GM18498 (cell line): ENCODE results near the gene GPRIN3.
"Not testable (repeated sequence)": the region's sequence is repeated elsewhere in the genome, so short reads cannot be mapped to it uniquely, and the experiment has no call there.

Source experiments
- ATAC-seq: cut with Tn5 transposase; IDR thresholded peaks from one replicate; pipeline ENCODE4 v1.9.1; 2021; ENCODE audit warnings: mild to moderate bottlenecking, moderate library complexity; ENCODE audit not compliant: unreplicated experiment

The GPRIN3 gene

DNA sequence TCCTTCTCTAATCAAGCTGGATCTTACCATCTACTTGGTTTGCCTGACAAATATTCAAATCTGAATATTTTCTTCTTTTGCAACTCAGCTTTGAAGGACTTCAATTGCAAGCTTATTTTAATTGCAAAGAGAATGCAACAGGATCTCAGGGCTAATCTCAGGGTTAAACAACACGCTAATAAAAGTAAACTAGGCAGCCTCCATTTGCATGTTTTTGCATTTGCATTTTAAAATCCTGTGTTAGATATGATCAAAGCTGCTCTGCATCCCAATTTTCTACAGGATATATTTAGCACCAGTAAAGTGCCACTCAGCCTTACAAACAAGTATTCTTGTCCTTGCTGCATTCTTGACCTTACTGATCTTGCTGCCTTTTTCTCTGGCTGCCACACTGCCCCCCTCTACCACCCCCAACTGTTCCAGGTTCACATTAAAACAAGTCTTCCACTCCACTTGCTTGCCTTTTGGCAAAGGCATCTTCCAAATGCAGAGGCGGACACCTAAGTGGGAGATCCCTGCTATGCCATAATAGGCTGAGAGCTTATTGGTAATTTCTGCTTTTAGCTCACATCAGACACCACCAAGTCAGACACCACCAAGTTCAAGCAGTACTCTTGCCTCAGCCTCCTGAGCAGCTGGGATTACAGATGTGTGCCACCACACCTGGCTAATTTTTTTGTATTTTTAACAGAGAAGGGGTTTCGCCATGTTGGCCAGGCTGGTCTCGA, 48.1 kb downstream of the GPRIN3 start:
- ATAC-seq = no peak

DNA sequence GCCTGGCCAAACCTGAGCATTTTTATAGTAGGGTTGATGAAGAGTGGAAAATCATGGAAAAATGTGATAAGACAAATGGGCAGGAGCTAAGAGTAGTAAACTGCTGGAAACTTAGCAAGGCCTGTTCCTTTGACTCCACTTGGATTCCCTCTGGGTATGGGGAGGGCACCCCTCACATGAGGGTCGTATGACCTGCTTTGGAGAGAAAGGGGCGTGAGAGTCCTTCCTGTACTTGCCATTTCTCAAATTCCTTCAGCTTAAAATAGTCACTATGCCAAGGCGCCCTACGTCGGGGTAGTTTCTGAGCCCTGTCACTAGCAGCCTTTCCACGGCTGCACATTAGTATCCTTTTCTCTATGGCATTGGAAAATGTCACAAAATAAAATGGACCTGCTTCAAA, 49.1 kb downstream of the GPRIN3 start:
- no peak for ATAC-seq

DNA sequence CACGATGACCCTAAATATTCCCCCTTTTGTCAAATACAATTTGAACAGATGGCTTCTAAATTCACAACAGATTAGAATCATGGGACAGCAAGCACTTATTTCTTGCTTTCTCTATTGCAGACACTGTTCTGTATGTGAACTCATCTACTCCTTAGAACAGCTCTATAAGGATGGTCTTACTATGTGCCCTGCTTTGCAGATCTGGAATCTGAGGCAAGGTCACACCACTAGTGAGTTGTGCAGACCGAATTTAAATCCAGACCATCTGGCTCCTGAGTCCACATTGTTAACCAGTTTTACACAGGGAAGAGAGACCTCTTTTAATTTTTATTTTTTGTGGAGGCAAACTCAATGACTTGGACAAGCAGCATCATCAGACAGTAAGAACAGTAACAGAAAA, 50.2 kb downstream of the GPRIN3 start:
- ATAC-seq = no peak

DNA sequence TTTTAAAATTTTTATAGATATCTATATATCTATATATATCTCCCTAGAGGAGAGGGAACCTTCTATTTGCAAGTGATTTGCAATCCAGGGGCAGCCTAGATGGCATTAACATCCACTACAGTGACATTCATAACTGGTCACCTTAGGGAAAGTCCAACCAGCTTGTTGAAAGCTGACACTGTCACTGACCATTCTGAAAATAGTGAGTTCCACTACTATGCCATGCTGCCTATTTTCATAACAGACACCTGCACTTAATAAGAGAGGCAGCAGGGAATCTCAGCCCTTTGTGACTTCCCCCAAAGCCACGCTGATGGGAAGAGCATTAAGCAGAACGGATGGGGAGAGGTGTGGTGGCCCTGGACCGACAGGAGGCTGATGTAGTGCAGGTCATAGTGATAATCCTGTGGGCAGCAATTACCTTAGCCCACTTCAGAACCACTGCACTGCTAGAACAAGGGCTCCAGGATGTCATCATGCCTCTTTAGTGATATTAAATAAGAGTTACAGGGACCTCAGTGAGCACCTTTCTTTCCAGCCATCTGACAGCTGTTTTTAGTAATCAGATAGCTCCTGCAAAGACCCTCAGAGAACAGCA, 51.3 kb downstream of the GPRIN3 start:
- no peak for ATAC-seq

DNA sequence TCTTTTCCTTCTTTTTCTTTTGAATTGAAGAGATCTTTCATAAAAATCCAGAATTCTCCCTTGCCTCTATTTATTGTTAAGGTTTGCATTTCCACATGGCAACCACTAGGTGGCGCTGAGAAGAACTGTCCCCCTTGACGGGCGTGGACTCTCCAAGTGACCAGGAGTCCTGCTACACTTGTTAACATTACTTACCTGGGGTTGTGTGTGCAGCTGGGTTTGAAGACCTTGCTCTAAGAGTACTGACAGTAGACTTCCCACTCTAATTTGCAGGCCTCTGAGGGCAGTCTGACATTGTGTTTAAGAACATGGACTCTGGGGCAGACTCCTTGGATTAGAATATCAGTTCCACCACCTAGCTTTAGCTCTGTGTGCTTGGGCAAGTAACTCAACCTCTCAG, 52.8 kb downstream of the GPRIN3 start:
- no peak for ATAC-seq

DNA sequence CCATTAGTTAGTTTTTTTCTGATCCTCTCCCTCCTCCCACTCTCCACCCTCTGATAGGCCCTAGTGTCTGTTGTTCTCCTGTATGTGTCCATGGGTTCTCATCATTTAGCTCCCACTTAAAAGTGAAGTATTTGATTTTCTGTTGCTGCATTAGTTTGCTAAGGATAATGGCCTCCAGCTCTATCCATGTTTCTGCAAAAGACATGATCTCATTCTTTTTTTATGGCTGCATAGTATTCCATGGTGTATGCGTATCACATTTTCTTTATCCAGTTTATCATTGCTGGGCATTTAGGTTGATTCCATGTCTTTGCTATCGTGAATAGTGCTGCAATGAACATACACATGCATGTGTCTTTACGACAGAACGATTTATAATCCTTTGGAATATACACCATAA, 53.3 kb downstream of the GPRIN3 start:
- ATAC-seq = not testable (repeated sequence)

DNA sequence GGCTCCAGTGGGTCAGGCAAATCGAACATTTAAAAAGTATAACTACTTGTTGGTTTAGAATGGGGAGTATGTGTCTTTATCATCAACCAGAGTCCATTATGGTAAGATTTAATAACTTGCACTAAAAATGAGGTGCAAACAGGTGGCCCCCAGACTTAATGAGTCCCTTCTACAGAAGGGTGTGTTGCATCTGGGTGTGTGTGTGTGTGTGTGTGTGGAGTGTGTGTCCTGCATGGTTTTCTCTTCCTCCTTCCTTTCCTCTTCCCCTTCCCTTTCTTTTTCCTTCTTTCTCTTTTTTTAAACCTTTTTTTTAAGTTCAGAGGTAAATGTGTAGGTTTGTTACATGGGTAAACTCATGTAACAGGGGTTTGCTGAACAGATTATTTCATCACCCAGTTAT, 53.7 kb downstream of the GPRIN3 start:
- no peak for ATAC-seq

DNA sequence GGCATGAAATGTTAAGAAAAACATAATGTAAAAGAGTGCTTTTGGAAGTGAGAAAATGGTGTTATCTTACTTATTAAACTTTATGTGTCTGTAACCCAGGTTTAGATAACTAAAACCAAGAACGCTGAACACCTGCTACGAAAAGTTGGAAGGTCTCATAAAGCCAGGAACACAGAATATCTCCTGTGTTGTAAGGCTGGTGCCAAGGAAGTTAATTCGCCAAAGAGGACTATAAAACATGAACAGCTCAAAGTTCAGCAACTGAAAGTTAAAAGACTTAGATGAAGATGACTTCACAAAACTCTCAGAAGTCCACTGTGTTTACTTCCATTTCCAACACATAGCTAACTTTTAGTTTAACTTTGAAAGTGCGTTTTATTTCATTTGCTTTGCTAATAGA, 54.3 kb downstream of the GPRIN3 start:
- no peak for ATAC-seq

DNA sequence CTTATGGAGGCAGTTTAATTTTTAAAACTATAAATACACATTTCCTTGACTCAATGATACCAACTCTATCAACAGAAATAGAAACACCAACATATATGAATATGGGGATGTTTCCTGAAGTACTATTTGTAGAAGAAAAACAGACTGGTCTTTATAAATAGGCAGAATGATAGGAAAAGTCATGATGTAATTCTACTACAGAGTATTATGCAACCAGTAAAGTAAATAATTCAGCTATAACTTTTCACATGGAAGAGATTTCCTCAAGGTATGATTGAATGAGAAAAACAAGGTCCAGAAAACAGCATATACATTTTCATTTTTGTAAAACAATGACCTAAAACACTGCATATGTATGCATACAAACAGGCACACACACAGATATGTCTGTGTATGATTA, 56.2 kb downstream of the GPRIN3 start:
- no peak for ATAC-seq

DNA sequence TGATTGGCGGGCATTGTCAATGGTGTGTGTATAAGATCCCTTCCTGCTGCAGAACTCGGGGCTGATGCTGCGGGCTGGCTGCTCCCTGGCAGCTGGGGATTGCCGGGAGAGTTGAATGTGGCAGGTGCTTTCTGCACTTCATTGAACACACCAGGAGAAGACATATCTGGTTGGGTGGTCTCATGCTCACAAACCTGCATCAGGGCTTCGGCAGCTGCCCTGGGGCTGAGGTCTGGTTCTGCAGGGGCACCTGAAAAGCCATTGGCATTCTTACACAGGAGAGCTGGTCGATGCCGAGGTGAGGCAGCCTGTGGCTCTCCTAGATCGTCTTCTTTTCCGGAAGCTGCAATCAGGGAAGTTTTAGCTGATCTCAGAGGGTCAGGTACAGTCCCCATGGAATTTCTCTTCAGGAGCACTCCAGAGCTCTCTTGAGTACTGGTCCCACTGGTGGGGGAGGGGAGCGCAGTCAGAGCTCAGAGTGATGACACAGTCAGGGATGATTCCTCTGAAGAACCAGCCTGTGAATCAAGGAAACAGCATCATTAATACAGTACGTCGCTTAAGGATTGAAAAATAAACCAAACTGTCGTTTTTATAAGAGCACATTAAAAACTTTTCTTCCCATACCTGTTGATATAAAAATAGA, 57.8 kb downstream of the GPRIN3 start:
- no peak for ATAC-seq

DNA sequence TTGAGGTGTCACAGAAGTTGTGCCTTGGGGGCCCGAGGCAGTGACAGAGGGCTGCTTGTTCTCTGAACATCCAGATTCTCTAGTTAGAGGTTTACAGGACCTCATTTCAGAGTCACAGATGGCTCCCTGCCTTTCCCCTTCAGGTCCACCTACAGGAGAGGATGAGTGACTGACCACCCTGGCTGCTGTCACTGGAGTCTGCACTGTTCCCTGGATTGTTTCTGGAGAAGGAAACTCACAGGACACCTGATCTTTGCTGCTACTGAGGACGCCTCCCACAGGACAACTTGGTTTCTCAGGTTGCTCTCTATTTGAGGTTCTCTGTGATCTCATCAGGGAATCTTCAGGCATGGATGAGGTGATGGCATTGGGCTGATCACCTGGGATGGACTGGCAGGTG, 58.3 kb downstream of the GPRIN3 start:
- ATAC-seq = no peak

DNA sequence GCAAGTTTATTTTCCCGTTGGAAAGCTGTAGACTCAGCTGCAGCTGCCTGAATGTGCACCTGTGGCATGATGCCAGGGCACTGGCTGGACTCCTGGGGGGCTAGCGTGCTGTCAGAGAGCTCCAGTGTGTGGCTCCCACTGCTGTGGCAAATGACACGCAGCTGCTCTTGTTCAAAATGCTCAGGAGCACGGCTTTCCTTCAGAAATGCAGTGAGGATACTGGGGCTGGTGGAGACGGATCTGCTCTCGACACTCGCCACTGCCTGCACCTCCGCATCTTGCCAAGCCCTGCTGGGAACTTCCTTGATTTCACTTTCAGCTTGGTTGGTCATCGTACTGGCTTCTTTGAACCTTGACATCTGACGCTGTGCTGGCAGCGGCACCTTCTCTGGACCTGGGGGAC, 58.7 kb downstream of the GPRIN3 start:
- ATAC-seq = no peak

DNA sequence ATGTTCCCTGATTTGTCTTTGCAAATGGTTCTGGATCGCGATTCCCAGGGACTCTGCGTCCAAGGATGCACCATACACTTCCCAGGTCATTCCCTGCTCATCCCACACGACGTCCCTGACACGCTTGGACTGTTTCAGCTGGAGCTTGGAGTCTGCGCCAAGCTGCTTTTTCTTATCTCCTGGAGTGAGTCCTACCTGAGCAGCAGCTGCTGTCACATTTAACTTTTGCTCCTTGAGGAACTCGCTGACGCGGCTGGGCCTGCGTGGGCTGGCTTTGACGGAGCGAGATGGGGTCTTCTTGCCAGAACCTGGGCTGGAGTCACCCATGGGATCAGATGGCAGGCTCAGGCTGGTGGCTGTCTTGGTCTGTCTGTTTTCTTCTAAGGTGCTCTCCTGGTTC, 59.6 kb downstream of the GPRIN3 start:
- no peak for ATAC-seq

DNA sequence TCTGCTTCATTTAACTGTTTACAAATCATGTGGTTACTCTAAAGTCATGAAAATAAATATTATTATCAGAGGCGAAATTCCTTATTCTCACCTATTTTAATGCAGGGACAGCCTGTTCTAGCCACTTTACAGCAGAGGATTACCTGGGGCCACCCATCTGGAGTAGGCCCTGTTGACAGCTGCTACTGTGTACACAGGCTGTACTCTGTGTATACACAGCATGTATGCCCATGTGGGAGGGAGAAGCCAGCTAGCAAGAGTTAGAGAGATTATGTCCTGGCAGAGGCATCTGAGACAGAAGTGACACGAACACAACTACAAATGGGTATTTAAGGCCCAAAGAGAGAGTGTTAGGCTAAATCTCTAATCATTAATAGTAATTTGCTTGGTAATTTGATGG, 62.1 kb downstream of the GPRIN3 start:
- ATAC-seq = no peak

DNA sequence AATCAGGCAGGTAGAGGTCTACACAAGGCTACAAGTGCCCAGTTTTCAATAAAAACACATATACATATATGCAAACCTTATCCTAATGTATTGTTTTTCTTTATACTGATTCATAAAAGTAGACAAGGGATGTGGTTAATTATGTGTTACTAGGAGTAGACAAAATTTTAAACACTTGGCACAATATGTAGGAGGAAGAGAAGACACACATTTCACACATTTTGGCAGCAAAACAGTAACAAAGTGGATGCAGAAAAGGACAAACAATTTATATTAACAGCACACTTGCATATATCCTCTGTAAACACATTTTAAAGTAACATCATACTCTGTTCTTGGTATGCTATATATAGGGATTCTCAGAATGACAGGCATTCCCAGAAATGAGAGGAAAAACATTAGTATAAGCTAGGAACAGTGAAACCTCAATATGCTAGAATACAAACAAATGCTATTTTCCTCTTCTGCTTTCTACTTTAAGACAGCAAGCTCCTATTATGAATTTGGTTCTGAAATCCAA, 63.8 kb downstream of the GPRIN3 start:
- ATAC-seq = no peak

DNA sequence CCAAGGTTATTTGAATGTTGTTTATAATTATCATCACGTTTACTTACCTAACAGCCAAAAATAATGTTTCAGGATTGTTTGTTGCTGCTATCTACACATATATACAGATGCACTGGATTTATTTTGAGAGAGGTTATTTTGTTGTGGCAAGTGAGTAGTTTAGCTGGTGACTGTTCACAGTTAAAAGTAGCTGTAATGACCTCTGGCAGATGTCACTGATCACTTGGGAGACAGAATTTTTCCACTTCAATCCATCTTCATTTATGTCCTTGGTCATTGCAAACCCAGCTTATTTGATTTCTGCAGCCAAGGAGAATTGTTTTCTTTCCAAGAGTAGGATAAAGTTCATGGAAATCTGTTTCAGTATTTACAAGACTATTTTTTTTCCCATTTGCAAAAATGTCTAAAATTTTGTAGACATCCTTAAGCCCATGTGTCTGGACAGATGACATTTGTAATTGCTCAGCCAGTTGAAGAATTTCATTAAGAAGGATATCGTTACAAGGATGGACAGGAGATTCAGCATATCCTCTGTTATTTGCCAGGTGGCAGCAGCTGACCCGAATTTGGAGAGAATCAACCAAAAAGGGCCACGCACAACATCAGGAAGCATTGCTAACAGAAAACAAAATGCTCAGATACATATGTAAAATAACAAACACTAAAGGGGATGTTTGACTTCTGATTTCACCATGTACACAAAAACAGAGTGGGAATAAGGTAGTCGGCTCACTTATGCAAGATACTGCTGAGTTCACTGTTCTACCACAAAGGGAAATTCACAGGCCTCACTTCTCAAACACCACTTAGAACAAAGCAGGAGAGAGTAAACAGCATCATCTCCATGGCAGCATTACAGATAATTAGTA, 64.5 kb downstream of the GPRIN3 start:
- ATAC-seq = no peak

DNA sequence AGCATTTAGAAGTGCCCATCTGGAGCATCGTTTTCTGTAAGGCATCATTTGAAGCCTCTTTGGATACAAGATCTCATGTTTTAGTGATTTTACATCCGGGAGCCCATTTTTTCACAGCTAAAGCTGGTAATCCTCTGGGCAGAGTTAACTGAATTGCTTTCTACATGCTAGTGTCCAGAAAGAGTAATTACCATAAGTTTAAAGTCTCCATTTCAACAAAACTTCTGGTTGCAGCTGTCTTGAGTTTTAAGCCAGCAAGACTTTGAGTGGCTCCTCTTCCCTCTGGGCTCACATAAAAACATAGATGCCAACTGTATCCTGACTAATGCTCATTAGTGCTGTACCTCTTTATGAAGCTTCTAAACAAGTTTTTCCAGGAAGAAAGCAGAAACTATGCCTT, 65.4 kb downstream of the GPRIN3 start:
- ATAC-seq = no peak

DNA sequence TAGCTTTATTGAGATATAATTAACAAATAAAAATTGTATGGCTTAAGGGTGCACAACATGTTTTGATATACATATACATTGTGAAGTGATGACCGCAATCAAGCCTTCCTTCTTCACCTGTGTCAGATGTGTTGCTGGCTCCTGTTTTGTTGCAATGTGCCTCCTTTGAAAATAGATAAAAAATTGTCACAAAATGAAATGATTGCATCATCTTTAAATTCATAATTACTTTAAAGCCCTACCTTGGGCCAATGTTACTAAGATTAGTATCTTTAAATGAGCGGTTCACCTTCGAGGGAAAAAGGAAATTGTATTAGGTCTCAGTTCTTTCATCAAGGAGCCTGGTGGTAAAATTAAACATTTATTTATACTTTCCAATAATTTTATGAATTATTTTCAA, 77.3 kb downstream of the GPRIN3 start:
- ATAC-seq = no peak

DNA sequence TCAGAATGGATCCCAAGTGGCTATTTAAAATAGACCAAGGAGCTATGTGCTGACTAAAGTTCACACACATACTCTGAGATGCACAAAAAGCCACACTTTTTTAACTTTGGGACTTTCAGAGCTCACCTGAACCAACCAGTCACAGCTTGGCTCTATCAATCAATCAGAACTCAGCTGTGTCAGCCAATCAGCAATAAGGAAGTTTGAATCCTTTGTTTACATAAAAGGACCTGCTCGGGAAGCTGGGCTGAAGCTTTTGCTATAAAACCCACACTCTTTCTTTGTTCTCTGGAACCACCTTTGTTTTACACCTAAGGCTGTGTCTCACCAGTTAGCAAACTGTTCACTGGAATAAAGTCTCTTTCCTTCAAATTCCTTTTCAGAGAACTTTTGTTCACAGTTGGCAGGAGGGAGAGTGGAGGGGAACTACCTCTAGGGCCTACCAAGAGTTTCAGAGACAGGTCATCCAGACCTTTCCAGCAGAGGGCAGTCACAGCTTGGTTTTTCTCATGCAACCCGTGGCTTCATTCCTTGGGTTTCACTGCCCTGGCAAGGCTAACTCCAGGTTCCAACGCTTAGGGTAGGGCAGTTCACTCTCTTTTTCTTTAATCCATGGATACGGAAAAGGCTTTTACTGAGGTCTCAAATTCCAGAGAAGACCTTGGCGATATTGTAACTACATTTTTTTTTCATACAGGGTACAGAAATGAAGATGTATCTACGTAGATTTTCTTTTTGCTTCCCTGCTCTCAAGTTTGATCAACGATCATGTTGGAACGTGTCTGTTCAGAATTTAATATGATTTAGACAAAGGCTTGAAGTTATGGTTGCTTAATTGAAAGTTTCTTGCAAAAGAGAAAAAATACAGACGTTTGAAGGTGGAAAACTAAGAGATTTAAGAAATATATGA, 80.7 kb downstream of the GPRIN3 start:
- peak; percentile 98 for ATAC-seq

DNA sequence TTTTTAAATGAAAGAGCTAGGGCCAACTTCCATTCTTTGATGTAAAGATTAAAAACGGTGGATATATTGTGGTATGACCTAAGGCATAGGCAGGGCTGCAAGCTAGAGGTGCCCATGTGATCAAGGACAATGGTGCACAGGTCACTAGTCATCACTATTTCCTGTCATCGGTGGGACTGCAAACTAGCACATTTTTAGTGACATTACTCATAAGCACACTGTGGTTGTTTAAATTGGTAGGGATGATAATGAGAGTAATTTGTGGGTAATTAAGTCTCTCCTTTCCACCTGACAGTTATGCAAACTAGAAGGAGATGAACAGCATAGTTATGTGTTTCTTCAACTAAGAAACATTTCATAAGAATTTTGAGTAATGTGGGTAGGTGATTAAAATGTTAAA, 85.4 kb downstream of the GPRIN3 start:
- peak; percentile 45 for ATAC-seq
